ENCODE data around the gene CAPN11.

DNA sequence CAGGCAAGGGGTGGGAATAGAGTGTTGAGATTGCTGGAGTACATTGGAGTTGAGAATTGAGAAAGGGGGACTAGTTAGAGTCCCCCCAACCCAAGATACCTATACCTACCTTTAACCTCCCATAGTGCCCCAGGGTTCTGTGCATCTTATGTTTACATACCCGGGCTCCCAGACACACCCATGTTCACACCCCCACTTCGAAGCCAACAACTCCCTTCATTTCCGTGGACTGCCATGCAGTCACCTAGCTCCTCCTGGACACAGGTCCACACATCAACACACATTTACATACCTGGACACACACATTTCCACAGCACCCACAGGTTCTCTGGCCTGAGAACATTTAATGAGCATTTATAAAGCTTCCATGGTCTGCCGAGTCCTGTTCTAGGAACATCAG, 26.1 kb upstream of the CAPN11 start:
- TF ChIP-seq CTCF (IDR thresholded peaks at IDR 0.05; ENCODE audit: low read depth, low read length, missing input control), result no peak
- no peak for TF ChIP-seq SP1 (IDR thresholded peaks at IDR 0.05)
- TF ChIP-seq, protein P1, sequence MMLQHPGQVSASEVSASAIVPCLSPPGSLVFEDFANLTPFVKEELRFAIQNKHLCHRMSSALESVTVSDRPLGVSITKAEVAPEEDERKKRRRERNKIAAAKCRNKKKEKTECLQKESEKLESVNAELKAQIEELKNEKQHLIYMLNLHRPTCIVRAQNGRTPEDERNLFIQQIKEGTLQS (IDR thresholded peaks at IDR 0.05), result no peak
- TF ChIP-seq, protein P2, sequence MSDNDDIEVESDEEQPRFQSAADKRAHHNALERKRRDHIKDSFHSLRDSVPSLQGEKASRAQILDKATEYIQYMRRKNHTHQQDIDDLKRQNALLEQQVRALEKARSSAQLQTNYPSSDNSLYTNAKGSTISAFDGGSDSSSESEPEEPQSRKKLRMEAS (IDR thresholded peaks at IDR 0.05), result no peak
- TF ChIP-seq GABPA (IDR thresholded peaks at IDR 0.05 in 1 of 2, conservative IDR thresholded peaks at IDR 0.05 in 1 of 2), result no peak
- no peak for TF ChIP-seq HNF4A (conservative IDR thresholded peaks at IDR 0.05)
- TF ChIP-seq REST (IDR thresholded peaks at IDR 0.05), result no peak
- TF ChIP-seq, protein P3, sequence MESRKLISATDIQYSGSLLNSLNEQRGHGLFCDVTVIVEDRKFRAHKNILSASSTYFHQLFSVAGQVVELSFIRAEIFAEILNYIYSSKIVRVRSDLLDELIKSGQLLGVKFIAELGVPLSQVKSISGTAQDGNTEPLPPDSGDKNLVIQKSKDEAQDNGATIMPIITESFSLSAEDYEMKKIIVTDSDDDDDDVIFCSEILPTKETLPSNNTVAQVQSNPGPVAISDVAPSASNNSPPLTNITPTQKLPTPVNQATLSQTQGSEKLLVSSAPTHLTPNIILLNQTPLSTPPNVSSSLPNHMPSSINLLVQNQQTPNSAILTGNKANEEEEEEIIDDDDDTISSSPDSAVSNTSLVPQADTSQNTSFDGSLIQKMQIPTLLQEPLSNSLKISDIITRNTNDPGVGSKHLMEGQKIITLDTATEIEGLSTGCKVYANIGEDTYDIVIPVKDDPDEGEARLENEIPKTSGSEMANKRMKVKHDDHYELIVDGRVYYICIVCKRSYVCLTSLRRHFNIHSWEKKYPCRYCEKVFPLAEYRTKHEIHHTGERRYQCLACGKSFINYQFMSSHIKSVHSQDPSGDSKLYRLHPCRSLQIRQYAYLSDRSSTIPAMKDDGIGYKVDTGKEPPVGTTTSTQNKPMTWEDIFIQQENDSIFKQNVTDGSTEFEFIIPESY (IDR thresholded peaks at IDR 0.05), result no peak
- TF ChIP-seq TAF1 (conservative IDR thresholded peaks at IDR 0.05), result no peak
- TF ChIP-seq RXRA (IDR thresholded peaks at IDR 0.05), result no peak
- TF ChIP-seq RAD21 (IDR thresholded peaks at IDR 0.05), result no peak
- TF ChIP-seq FOXA2 (IDR thresholded peaks at IDR 0.05), result no peak
- no peak for TF ChIP-seq NR2F2 (IDR thresholded peaks at IDR 0.05)
- no peak for TF ChIP-seq HNF4G (IDR thresholded peaks at IDR 0.05)

All from liver (tissue), 3 donors.